ENCODE measurements around the gene SPAG16.

The SPAG16 gene

DNA sequence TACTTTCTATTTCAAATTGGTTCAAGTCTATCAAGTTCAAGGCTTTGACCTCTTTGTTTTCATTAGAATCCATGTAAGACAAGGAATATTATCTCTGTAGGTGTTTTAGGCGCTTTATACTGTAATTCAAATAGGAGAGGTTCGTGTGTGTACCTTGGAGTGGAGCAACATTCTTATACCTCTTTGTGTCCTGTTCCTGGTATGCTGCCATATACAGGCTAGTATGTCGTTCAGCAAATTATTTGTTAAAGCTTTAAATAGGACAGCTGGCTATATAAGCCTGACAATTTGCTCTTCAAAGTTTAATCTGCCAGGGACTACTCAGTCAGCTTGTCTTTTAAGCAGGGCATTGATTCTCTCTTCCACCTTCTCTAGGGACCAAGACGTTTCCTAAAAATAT is 31.1 kb upstream of the SPAG16 start:
- Histone ChIP-seq H2AFZ (ENCODE audit: low read length) (peak overlapping the region; percentile 37; the same call in 1 of the 2 replicates), H3K27me3 (ENCODE audit: insufficient read depth, low read length, poor library complexity, severe bottlenecking) (no peaks in the 10 kb centered on the region), H3K36me3 (ENCODE audit: insufficient read depth, low read length) (no peaks in the 10 kb centered on the region), H3F3A (ENCODE audit: low read depth) (no peaks in the 10 kb centered on the region), H3K79me2 (ENCODE audit: insufficient read depth, low read length) (no peaks in the 10 kb centered on the region), H3K9me2 (replicated peaks; ENCODE audit: low read depth, low read length) (no peaks in the 10 kb centered on the region), H3K4me2 (ENCODE audit: low read depth, low read length, poor library complexity, severe bottlenecking) (no peak overlapping the region), H4K20me1 (ENCODE audit: insufficient read depth, low read length, poor library complexity, severe bottlenecking) (no peaks in the 10 kb centered on the region), H3K4me3 (ENCODE audit: low read length, poor library complexity, severe bottlenecking) (no peak overlapping the region), H3K9ac (ENCODE audit: low read depth, low read length, poor library complexity, severe bottlenecking) (no peak overlapping the region), H3K4me1 (ENCODE audit: insufficient read depth, low read length, poor library complexity, severe bottlenecking) (no peaks in the 10 kb centered on the region), H3K9me3 (ENCODE audit: insufficient read depth, low read depth, low read length) (no peaks in the 10 kb centered on the region)
- TF ChIP-seq, protein P1, sequence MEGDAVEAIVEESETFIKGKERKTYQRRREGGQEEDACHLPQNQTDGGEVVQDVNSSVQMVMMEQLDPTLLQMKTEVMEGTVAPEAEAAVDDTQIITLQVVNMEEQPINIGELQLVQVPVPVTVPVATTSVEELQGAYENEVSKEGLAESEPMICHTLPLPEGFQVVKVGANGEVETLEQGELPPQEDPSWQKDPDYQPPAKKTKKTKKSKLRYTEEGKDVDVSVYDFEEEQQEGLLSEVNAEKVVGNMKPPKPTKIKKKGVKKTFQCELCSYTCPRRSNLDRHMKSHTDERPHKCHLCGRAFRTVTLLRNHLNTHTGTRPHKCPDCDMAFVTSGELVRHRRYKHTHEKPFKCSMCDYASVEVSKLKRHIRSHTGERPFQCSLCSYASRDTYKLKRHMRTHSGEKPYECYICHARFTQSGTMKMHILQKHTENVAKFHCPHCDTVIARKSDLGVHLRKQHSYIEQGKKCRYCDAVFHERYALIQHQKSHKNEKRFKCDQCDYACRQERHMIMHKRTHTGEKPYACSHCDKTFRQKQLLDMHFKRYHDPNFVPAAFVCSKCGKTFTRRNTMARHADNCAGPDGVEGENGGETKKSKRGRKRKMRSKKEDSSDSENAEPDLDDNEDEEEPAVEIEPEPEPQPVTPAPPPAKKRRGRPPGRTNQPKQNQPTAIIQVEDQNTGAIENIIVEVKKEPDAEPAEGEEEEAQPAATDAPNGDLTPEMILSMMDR (conservative IDR thresholded peaks at IDR 0.05; ENCODE audit: low read length): no peak
- no peak for TF ChIP-seq EZH2phosphoT487 (IDR thresholded peaks at IDR 0.05; ENCODE audit: borderline replicate concordance)

DNA sequence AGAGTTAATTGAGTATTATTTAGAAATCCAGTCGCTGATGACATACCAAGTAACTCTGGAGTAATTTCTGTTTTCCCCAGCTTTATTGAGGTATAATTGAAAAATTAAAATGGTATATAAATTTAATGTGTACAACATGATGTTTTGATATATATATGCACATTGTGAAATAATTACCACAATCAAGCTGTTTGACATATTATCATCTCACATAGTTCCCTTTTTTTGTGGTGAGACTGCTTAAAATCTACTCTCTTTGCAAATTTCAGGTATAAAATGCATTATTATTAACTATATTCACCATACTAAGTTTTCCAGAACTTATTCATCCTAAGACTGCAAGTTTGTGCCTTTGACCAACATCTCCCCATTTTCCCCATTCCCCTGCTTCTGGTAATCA is 25.0 kb upstream of the SPAG16 start:
- Histone ChIP-seq H2AFZ (ENCODE audit: low read length) (no peak overlapping the region), H3K4me3 (ENCODE audit: low read length, poor library complexity, severe bottlenecking) (no peak overlapping the region), H3K9me3 (ENCODE audit: insufficient read depth, low read depth, low read length) (no peaks in the 10 kb centered on the region), H3K9me2 (replicated peaks; ENCODE audit: low read depth, low read length) (no peaks in the 10 kb centered on the region), H3F3A (ENCODE audit: low read depth) (no peaks in the 10 kb centered on the region), H3K4me2 (ENCODE audit: low read depth, low read length, poor library complexity, severe bottlenecking) (no peak overlapping the region), H3K4me1 (ENCODE audit: insufficient read depth, low read length, poor library complexity, severe bottlenecking) (no peaks in the 10 kb centered on the region), H3K27me3 (ENCODE audit: insufficient read depth, low read length, poor library complexity, severe bottlenecking) (no peaks in the 10 kb centered on the region), H3K79me2 (ENCODE audit: insufficient read depth, low read length) (no peaks in the 10 kb centered on the region), H3K36me3 (ENCODE audit: insufficient read depth, low read length) (no peaks in the 10 kb centered on the region), H3K9ac (ENCODE audit: low read depth, low read length, poor library complexity, severe bottlenecking) (no peak overlapping the region), H4K20me1 (ENCODE audit: insufficient read depth, low read length, poor library complexity, severe bottlenecking) (no peaks in the 10 kb centered on the region)
- TF ChIP-seq EZH2phosphoT487 (IDR thresholded peaks at IDR 0.05; ENCODE audit: borderline replicate concordance): no peak
- TF ChIP-seq, protein P1 (conservative IDR thresholded peaks at IDR 0.05; ENCODE audit: low read length): no peak

DNA sequence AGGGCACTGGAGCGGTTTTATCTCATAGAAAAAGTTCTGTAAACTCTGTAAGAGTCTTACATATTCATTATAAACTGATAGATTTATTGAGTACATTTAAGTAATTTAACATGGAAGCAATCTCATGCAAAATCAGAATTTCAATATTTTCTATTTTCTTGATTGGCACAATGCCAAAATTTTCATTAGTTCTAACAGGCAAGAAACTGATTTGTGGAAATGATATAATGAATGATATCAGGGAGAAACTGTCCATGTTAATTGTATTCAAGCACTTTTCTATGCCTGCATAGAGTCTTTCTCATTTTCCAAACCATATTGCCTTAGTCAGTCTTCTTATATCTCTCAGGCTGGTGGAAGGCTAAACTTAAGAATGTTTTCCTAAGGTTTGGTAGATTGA is 23.0 kb upstream of the SPAG16 start:
- Histone ChIP-seq H3F3A (ENCODE audit: low read depth) (no peaks in the 10 kb centered on the region), H3K9me3 (ENCODE audit: insufficient read depth, low read depth, low read length) (no peaks in the 10 kb centered on the region), H3K4me2 (ENCODE audit: low read depth, low read length, poor library complexity, severe bottlenecking) (no peak overlapping the region), H3K4me1 (ENCODE audit: insufficient read depth, low read length, poor library complexity, severe bottlenecking) (no peaks in the 10 kb centered on the region), H3K4me3 (ENCODE audit: low read length, poor library complexity, severe bottlenecking) (no peak overlapping the region), H3K27me3 (ENCODE audit: insufficient read depth, low read length, poor library complexity, severe bottlenecking) (no peaks in the 10 kb centered on the region), H3K9ac (ENCODE audit: low read depth, low read length, poor library complexity, severe bottlenecking) (no peak overlapping the region), H3K79me2 (ENCODE audit: insufficient read depth, low read length) (no peaks in the 10 kb centered on the region), H2AFZ (ENCODE audit: low read length) (no peak overlapping the region), H3K36me3 (ENCODE audit: insufficient read depth, low read length) (no peaks in the 10 kb centered on the region), H3K9me2 (replicated peaks; ENCODE audit: low read depth, low read length) (no peaks in the 10 kb centered on the region), H4K20me1 (ENCODE audit: insufficient read depth, low read length, poor library complexity, severe bottlenecking) (no peaks in the 10 kb centered on the region)
- TF ChIP-seq, protein P1 (conservative IDR thresholded peaks at IDR 0.05; ENCODE audit: low read length): no peak
- no peak for TF ChIP-seq EZH2phosphoT487 (IDR thresholded peaks at IDR 0.05; ENCODE audit: borderline replicate concordance)
